Measurements from ENCODE around the gene ALDH9A1. TPM values are rescaled to one million over a fixed set of nuclear protein-coding genes. Genes with fewer than 3 reads are reported as not detected.

The ALDH9A1 gene
- total and polyA plus RNA-seq, 2 donors (not counting 3 experiments of a cell fraction or from before 2014, with no cell fraction given), result 25.5 to 47.4 TPM

GRCh38 chr1:165678509-165678908 is 19.9 kb downstream of the ALDH9A1 start:
- FAIRE-seq, result peak; percentile 83
- CTCF ChIA-PET, result no interaction called here

More at GRCh38 chr1:165678509-165678908, 19.9 kb downstream of the ALDH9A1 start:
- no peak overlapping the region for H3K4me2 ChIP-seq (ENCODE audit: insufficient read depth, low read length)
- TF ChIP-seq GATA2 (IDR thresholded peaks at IDR 0.05; ENCODE audit: insufficient read depth, insufficient read length, low read depth, low read length) (no peak), MAX (IDR thresholded peaks at IDR 0.05; ENCODE audit: insufficient read depth, insufficient read length) (no peak), JUN (IDR thresholded peaks at IDR 0.05; ENCODE audit: borderline replicate concordance, insufficient read depth, insufficient read length, low read depth) (no peak), MYC (IDR thresholded peaks at IDR 0.05; ENCODE audit: low read depth, low read length) (no peak), FOS (IDR thresholded peaks at IDR 0.05; ENCODE audit: borderline replicate concordance, insufficient read depth, low read length) (no peak), POLR2AphosphoS5 (IDR thresholded peaks at IDR 0.05; ENCODE audit: insufficient read depth, low read depth, low read length) (no peak), POLR2A (IDR thresholded peaks at IDR 0.05; ENCODE audit: low read depth, low read length) (no peak), EZH2 (IDR thresholded peaks at IDR 0.05; ENCODE audit: borderline replicate concordance, low read depth, low read length, severe bottlenecking) (no peak)
- TF ChIP-seq, protein P1, sequence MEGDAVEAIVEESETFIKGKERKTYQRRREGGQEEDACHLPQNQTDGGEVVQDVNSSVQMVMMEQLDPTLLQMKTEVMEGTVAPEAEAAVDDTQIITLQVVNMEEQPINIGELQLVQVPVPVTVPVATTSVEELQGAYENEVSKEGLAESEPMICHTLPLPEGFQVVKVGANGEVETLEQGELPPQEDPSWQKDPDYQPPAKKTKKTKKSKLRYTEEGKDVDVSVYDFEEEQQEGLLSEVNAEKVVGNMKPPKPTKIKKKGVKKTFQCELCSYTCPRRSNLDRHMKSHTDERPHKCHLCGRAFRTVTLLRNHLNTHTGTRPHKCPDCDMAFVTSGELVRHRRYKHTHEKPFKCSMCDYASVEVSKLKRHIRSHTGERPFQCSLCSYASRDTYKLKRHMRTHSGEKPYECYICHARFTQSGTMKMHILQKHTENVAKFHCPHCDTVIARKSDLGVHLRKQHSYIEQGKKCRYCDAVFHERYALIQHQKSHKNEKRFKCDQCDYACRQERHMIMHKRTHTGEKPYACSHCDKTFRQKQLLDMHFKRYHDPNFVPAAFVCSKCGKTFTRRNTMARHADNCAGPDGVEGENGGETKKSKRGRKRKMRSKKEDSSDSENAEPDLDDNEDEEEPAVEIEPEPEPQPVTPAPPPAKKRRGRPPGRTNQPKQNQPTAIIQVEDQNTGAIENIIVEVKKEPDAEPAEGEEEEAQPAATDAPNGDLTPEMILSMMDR (IDR thresholded peaks at IDR 0.05; ENCODE audit: extremely low read depth in 1 of 2, insufficient read depth in 1 of 2, low read depth in 1 of 2, low read length in 2 of 2), result no peak
- no peaks in the 10 kb centered on the region for H3K27me3 ChIP-seq (ENCODE audit: control insufficient read depth in 2 of 2, insufficient read depth in 2 of 2, low read length in 2 of 2)
- no peaks in the 10 kb centered on the region for H3K9me3 ChIP-seq (replicated peaks; ENCODE audit: control insufficient read depth, insufficient read depth, low read length)
- peak overlapping the region; percentile 0 for H3K27ac ChIP-seq (ENCODE audit: insufficient read depth, low read depth, low read length)
- H3K9ac ChIP-seq (replicated peaks; ENCODE audit: extremely low read depth, insufficient read depth, low read length), result no peak overlapping the region
- peaks cover 11% of the 10 kb centered on the region for H3K4me1 ChIP-seq (ENCODE audit: control insufficient read depth, extremely low read depth, insufficient read depth, low read length)
- intact Hi-C loops (cut with micrococcal nuclease), result no loop called here
- peaks cover 6 to 10% of the 10 kb centered on the region in 2 experiments for H3K36me3 ChIP-seq (ENCODE audit: control insufficient read depth in 2 of 2, extremely low read depth in 1 of 2, insufficient read depth in 2 of 2, low read length in 2 of 2)
- H3K4me3 ChIP-seq (replicated peaks in 1 of 3; ENCODE audit: insufficient read depth in 1 of 3, low read depth in 1 of 3, low read length in 3 of 3), result no peak overlapping the region
- no peaks in the 10 kb centered on the region for H3K79me2 ChIP-seq (ENCODE audit: control insufficient read depth, insufficient read depth, low read length)
- DNase-seq (ENCODE audit: low read depth, low spot score), result peak; percentile 22
- BruUV-seq (replicated peaks), result no TSS peak
- H2AFZ ChIP-seq (ENCODE audit: low read depth, low read length), result no peak overlapping the region
- H3K9me1 ChIP-seq (replicated peaks; ENCODE audit: control insufficient read depth, extremely low read depth, insufficient read depth, low read length), result no peaks in the 10 kb centered on the region
- POLR2A ChIA-PET, result no interaction called here
- H4K20me1 ChIP-seq (replicated peaks; ENCODE audit: control insufficient read depth, extremely low read depth, insufficient read depth, low read length), result no peaks in the 10 kb centered on the region
- dilution Hi-C loops (cut with MboI; ENCODE audit: extremely low pct_ligation_motif_present, low sequenced_read_pairs), result no loop called here

Data from endothelial cell of umbilical vein (primary cell).